A673 (cell line): ENCODE measurements around the gene MED31. TPM values are rescaled to one million over a fixed set of nuclear protein-coding genes. Genes with fewer than 3 reads are reported as not detected.

Experiments
- BruUV-seq: library from RNA; stranded (reverse); fragments of 400-500 nt; replicated peaks from 2 replicates; lab custom pipeline; 2021; lab: Mats Ljungman, UMichigan
- CTCF ChIA-PET: fragments of 300-600 bp; sonication (Branson Sonifier 250); formaldehyde crosslinking; loops from one replicate; lab custom pipeline; 2022; ENCODE audit warnings: antibody characterized with exemption; lab: Charles Lee
- POLR2A ChIA-PET: fragments of 300-600 bp; sonication (Branson Sonifier 250); formaldehyde crosslinking; loops from one replicate; lab custom pipeline; 2022; ENCODE audit warnings: antibody characterized with exemption; ENCODE audit not compliant: low non-redundant PET; lab: Charles Lee
- DNase-seq: peaks from one replicate; pipeline ENCODE4 v3.0.0-alpha.2; 2015; ENCODE audit warnings: low spot score
- H3K27ac ChIP-seq: fragments of 200-600 bp; sonication (generic); 2 replicates; pipeline ENCODE4 v1.5.1; 2016; ENCODE audit warnings: mixed run types, low read depth, mild to moderate bottlenecking, mixed read lengths, antibody characterized with exemption, low read length; ENCODE audit not compliant: poor library complexity, severe bottlenecking
- H3K27me3 ChIP-seq: fragments of 200-600 bp; sonication (generic); replicated peaks from 2 replicates; pipeline ENCODE4 v1.6.1; 2017; ENCODE audit warnings: mixed run types, low read depth, mild to moderate bottlenecking, mixed read lengths, antibody characterized with exemption, low read length; ENCODE audit not compliant: insufficient read depth, poor library complexity
- H3K36me3 ChIP-seq: fragments of 200-600 bp; sonication (generic); 2 replicates; pipeline ENCODE4 v1.6.1; 2016; ENCODE audit warnings: mixed run types, mild to moderate bottlenecking, mixed read lengths, antibody characterized with exemption, low read length; ENCODE audit not compliant: insufficient read depth, poor library complexity, severe bottlenecking
- H3K4me1 ChIP-seq: fragments of 200-600 bp; sonication (generic); 2 replicates; pipeline ENCODE4 v1.6.1; 2017; ENCODE audit warnings: mixed run types, mild to moderate bottlenecking, mixed read lengths, antibody characterized with exemption, low read length; ENCODE audit not compliant: insufficient read depth, poor library complexity, severe bottlenecking
- H3K4me3 ChIP-seq: fragments of 200-600 bp; sonication (generic); 2 replicates; pipeline ENCODE4 v1.5.1; 2016; ENCODE audit warnings: low read depth, mixed run types, mild to moderate bottlenecking, mixed read lengths, low read length; ENCODE audit not compliant: poor library complexity, severe bottlenecking
- H3K9me3 ChIP-seq: fragments of 200-600 bp; sonication (generic); 2 replicates; pipeline ENCODE4 v1.6.1; 2016; ENCODE audit warnings: mixed run types, low read depth, mild to moderate bottlenecking, mixed read lengths, antibody characterized with exemption, low read length; ENCODE audit not compliant: poor library complexity, severe bottlenecking
- EZH2 ChIP-seq: fragments of 200-600 bp; sonication (generic); IDR thresholded peaks from 2 replicates; pipeline ENCODE4 v1.6.1; 2017; ENCODE audit warnings: borderline replicate concordance, low read depth, mild to moderate bottlenecking, mixed read lengths, antibody characterized with exemption, low read length; ENCODE audit not compliant: poor library complexity, severe bottlenecking
- intact Hi-C: fragments of 100-400 bp; cut with micrococcal nuclease; formaldehyde crosslinking; loops from one replicate; pipeline ENCODE4 v1.10.0; 2022; ENCODE audit not compliant: unreplicated experiment
- total RNA-seq: library from RNA; stranded (reverse); gene quantifications from 2 replicates; pipeline ENCODE4 v1.2.3, GENCODE V29; 2021
- TF ChIP-seq, protein P1 (sequence below): fragments of 300-800, 200-600 bp; sonication (generic); conservative IDR thresholded peaks from 2 replicates; pipeline ENCODE4 v1.5.1; 2017; ENCODE audit warnings: low read depth, mild to moderate bottlenecking, antibody characterized with exemption, low read length, moderate library complexity, mixed read lengths

Gene MED31
- total RNA-seq, 1 experiment from 2014 or later, result 27.9 TPM

DNA sequence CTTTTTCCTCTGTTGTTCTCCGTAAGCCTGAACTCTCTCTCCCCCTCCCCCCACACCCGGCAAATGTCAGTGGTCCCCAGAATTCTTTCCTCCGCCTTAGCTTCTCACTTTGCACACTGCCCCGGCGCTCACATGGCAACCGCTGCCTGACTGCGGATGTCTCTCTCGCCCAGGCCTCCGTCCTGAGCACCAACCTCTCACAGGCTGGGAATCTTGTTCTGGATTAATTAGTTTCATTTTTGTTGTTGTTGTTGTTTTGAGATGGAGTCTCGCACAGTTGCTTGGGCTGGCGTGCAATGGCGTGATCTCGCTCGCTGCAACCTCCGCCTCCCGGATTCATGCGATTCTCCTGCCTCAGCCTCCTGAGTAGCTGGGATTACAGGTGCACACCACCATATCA lies 16.8 kb upstream of the MED31 start:
- no TSS peak for BruUV-seq

DNA sequence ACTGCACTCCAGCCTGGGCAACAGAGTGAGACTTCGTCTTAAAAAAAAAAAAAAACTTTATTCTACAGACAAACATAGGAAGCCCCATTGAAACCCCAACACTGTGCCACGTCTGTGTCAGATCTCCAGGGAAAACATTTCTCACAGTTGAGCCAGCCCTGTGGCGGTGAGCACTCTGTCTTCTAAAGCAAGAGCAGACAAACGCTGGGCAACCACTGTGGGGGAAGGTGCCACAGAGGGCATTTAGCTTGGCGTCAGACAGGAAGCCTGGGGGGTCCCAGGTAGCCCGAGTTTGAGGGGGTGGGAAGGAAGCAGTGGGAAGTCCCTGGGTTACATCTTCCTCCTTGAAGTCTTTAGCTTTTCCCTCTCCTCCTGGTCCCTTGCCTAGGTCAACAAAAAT lies 16.1 kb upstream of the MED31 start:
- ChIA-PET POLR2A (no interaction called here), CTCF (interaction anchor here (0.6 kb wide), 1 partner anchor 177 kb away, joined by 3 read pairs; no protein-coding TSS in a partner anchor)
- no TSS peak for BruUV-seq
- H3K27me3 ChIP-seq, result peaks cover 27% of the 10 kb centered on the region
- H3K27ac ChIP-seq, result no peak overlapping the region
- intact Hi-C loops, result loop anchor here (10.0 kb wide), 2 partner anchors 167 to 227 kb away; partner anchors contain the start of gene TEKT1
- H3K4me1 ChIP-seq, result no peaks in the 10 kb centered on the region
- no peaks in the 10 kb centered on the region for H3K9me3 ChIP-seq
- no peaks in the 10 kb centered on the region for H3K36me3 ChIP-seq
- DNase-seq, result no peak
- no peak overlapping the region for H3K4me3 ChIP-seq
- TF ChIP-seq, protein P1, sequence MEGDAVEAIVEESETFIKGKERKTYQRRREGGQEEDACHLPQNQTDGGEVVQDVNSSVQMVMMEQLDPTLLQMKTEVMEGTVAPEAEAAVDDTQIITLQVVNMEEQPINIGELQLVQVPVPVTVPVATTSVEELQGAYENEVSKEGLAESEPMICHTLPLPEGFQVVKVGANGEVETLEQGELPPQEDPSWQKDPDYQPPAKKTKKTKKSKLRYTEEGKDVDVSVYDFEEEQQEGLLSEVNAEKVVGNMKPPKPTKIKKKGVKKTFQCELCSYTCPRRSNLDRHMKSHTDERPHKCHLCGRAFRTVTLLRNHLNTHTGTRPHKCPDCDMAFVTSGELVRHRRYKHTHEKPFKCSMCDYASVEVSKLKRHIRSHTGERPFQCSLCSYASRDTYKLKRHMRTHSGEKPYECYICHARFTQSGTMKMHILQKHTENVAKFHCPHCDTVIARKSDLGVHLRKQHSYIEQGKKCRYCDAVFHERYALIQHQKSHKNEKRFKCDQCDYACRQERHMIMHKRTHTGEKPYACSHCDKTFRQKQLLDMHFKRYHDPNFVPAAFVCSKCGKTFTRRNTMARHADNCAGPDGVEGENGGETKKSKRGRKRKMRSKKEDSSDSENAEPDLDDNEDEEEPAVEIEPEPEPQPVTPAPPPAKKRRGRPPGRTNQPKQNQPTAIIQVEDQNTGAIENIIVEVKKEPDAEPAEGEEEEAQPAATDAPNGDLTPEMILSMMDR, result no peak
- TF ChIP-seq EZH2, result no peak

More for the DNA sequence above, 16.8 kb upstream of the MED31 start:
- Histone ChIP-seq H3K9me3 (no peaks in the 10 kb centered on the region), H3K36me3 (no peaks in the 10 kb centered on the region), H3K4me3 (no peak overlapping the region), H3K27me3 (peaks cover 26% of the 10 kb centered on the region), H3K4me1 (no peaks in the 10 kb centered on the region), H3K27ac (no peak overlapping the region)
- no peak for DNase-seq
- POLR2A ChIA-PET, result no interaction called here
- no peak for TF ChIP-seq EZH2
- TF ChIP-seq, protein P1, result no peak
- CTCF ChIA-PET, result no interaction called here
- intact Hi-C loops, result loop anchor here (10.0 kb wide), 2 partner anchors 167 to 227 kb away; partner anchors contain the start of gene TEKT1

DNA sequence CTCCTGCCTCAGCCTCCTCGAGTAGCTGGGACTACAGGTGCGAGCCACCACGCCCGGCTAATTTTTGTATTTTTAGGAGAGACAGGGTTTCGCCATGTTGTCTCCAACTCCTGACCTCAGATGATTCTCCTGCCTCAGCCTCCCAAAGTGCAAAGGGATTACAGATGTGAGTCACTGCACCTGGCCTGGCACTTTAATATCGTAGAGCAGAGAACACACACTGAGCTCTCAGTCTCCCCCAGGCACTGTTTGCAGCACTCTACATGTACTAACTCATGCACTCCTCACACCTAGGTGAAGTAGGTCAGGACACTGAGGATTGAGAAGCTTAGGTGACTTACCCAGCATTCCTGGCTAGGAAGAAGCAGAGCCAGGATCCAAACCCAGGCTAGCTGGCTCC lies 15.2 kb upstream of the MED31 start:
- no peaks in the 10 kb centered on the region for H3K4me1 ChIP-seq
- TF ChIP-seq, protein P1, result no peak
- TF ChIP-seq EZH2, result no peak
- no TSS peak for BruUV-seq
- H3K36me3 ChIP-seq, result no peaks in the 10 kb centered on the region
- no peaks in the 10 kb centered on the region for H3K9me3 ChIP-seq
- intact Hi-C loops, result loop anchor here (10.0 kb wide), 2 partner anchors 168 to 228 kb away; partner anchors contain the start of gene TEKT1
- no peak overlapping the region for H3K4me3 ChIP-seq
- no peak overlapping the region for H3K27ac ChIP-seq
- peaks cover 33% of the 10 kb centered on the region for H3K27me3 ChIP-seq
- ChIA-PET CTCF (interaction anchor here (0.6 to 1.0 kb wide), 4 partner anchors 15 to 338 kb away, joined by 3 to 8 read pairs (median 4); no protein-coding TSS in a partner anchor), POLR2A (no interaction called here)
- no peak for DNase-seq
